IMR-90 (cell line): ENCODE measurements around the gene NPAS3. TPM values are rescaled to one million over a fixed set of nuclear protein-coding genes. Genes with fewer than 3 reads are reported as not detected.

Source experiments
- ATAC-seq: fragments of 200-7000 bp; cut with Tn5 transposase; 2 replicates; pipeline ENCODE4 v1.9.1; 2020; ENCODE audit warnings: low read depth, mild to moderate bottlenecking, moderate library complexity
- Bru-seq: library from RNA; stranded (reverse); fragments of 400-500 nt; gene quantifications from one replicate; lab custom pipeline; 2021; lab: Mats Ljungman, UMichigan
- BruChase-seq, 2 experiments: library from RNA; stranded (reverse); fragments of 400-500 nt; gene quantifications; one replicate each; lab custom pipeline; 2021; lab: Mats Ljungman, UMichigan
- BruUV-seq: library from RNA; stranded (reverse); fragments of 400-500 nt; replicated peaks from 2 replicates; lab custom pipeline; 2021; lab: Mats Ljungman, UMichigan
- CTCF ChIA-PET: fragments of 300-600 bp; formaldehyde crosslinking; extraction: SDS; loops from one replicate; lab custom pipeline; 2021; ENCODE audit warnings: antibody characterized with exemption; lab: Yijun Ruan, JAX
- POLR2A ChIA-PET: fragments of 300-600 bp; sonication (Branson Sonifier 250); formaldehyde crosslinking; loops from one replicate; lab custom pipeline; 2022; ENCODE audit warnings: antibody characterized with exemption; ENCODE audit not compliant: unreplicated experiment; lab: Charles Lee
- DNase-seq: peaks from one replicate; pipeline ENCODE4 v3.0.0; 2013
- H2AFZ ChIP-seq: replicated peaks from 2 replicates; pipeline ENCODE3; 2013; ENCODE audit warnings: low read length, mild to moderate bottlenecking; ENCODE audit not compliant: poor library complexity
- H2AK5ac ChIP-seq: 2 replicates; pipeline ENCODE4 v1.6.1; 2013; ENCODE audit warnings: low read depth, low read length, inconsistent platforms
- H2AK9ac ChIP-seq: replicated peaks from 2 replicates; pipeline ENCODE3; 2013; ENCODE audit warnings: mild to moderate bottlenecking, low read depth, low read length, moderate library complexity; ENCODE audit not compliant: poor library complexity
- H2BK120ac ChIP-seq: 2 replicates; pipeline ENCODE4 v1.6.1; 2013; ENCODE audit warnings: low read depth, low read length, inconsistent platforms
- H2BK15ac ChIP-seq: 3 replicates; pipeline ENCODE4 v1.6.1; 2013; ENCODE audit warnings: low read depth, low read length, inconsistent platforms
- H2BK20ac ChIP-seq: 2 replicates; pipeline ENCODE4 v1.6.1; 2013; ENCODE audit warnings: low read depth, mild to moderate bottlenecking, inconsistent platforms, low read length, moderate library complexity
- H2BK5ac ChIP-seq: 2 replicates; pipeline ENCODE4 v1.6.1; 2013; ENCODE audit warnings: mild to moderate bottlenecking, low read depth, low read length, inconsistent platforms; ENCODE audit not compliant: poor library complexity, severe bottlenecking
- H3K14ac ChIP-seq: replicated peaks from 2 replicates; pipeline ENCODE4 v1.6.1; 2013; ENCODE audit warnings: low read depth, low read length, inconsistent platforms
- H3K18ac ChIP-seq: 2 replicates; pipeline ENCODE4 v1.6.1; 2013; ENCODE audit warnings: low read depth, low read length, control low read depth
- H3K23ac ChIP-seq: 2 replicates; pipeline ENCODE4 v1.6.1; 2013; ENCODE audit warnings: low read depth, low read length, inconsistent platforms
- H3K27ac ChIP-seq: 2 replicates; pipeline ENCODE4 v1.5.1; 2013; ENCODE audit warnings: mild to moderate bottlenecking, control low read depth, low read length; ENCODE audit not compliant: insufficient read depth
- H3K27me3 ChIP-seq: 2 replicates; pipeline ENCODE4 v1.6.1; 2013; ENCODE audit warnings: low read length; ENCODE audit not compliant: control insufficient read depth, insufficient read depth
- H3K36me3 ChIP-seq: 2 replicates; pipeline ENCODE4 v1.6.1; 2013; ENCODE audit warnings: low read length, mixed read lengths; ENCODE audit not compliant: control insufficient read depth, insufficient read depth
- H3K4ac ChIP-seq: 2 replicates; pipeline ENCODE4 v1.6.1; 2013; ENCODE audit warnings: low read depth, low read length, inconsistent platforms
- H3K4me1 ChIP-seq: 2 replicates; pipeline ENCODE4 v1.6.1; 2013; ENCODE audit warnings: low read length, mixed read lengths; ENCODE audit not compliant: control insufficient read depth, insufficient read depth
- H3K4me2 ChIP-seq: 2 replicates; pipeline ENCODE4 v1.6.1; 2013; ENCODE audit warnings: low read depth, mild to moderate bottlenecking, control low read depth, low read length, moderate library complexity
- H3K4me3 ChIP-seq: 2 replicates; pipeline ENCODE4 v1.5.1; 2013; ENCODE audit warnings: low read depth, mild to moderate bottlenecking, control low read depth, low read length, moderate library complexity; ENCODE audit not compliant: insufficient read depth
- H3K56ac ChIP-seq: 2 replicates; pipeline ENCODE4 v1.6.1; 2013; ENCODE audit warnings: low read length, inconsistent platforms; ENCODE audit not compliant: insufficient read depth; ENCODE audit errors: extremely low read depth
- H3K79me1 ChIP-seq, 2 experiments: 2 replicates each; pipeline ENCODE4 v1.6.1; 2013; ENCODE audit warnings: low read length in 2 of 2, inconsistent platforms in 1 of 2, low read depth in 1 of 2
- H3K9ac ChIP-seq: 2 replicates; pipeline ENCODE4 v1.6.1; 2013; ENCODE audit warnings: low read depth, low read length, control low read depth
- H3K9me1 ChIP-seq: 2 replicates; pipeline ENCODE4 v1.6.1; 2013; ENCODE audit warnings: low read length, inconsistent platforms; ENCODE audit not compliant: insufficient read depth
- H3K9me3 ChIP-seq: 2 replicates; pipeline ENCODE4 v1.6.1; 2013; ENCODE audit warnings: low read length; ENCODE audit not compliant: control insufficient read depth, insufficient read depth
- H4K20me1 ChIP-seq: 2 replicates; pipeline ENCODE4 v1.6.1; 2013; ENCODE audit warnings: low read length, inconsistent platforms; ENCODE audit not compliant: insufficient read depth
- H4K5ac ChIP-seq: 2 replicates; pipeline ENCODE4 v1.6.1; 2013; ENCODE audit warnings: mild to moderate bottlenecking, low read depth, low read length, control low read depth
- H4K8ac ChIP-seq, 2 experiments: 2 replicates each; pipeline ENCODE4 v1.6.1; 2013; ENCODE audit warnings: low read depth in 2 of 2, low read length in 2 of 2, control low read depth in 1 of 2, inconsistent platforms in 1 of 2
- H4K91ac ChIP-seq: 2 replicates; pipeline ENCODE4 v1.6.1; 2013; ENCODE audit warnings: low read depth, low read length, inconsistent platforms; ENCODE audit not compliant: insufficient read depth
- BHLHE40 ChIP-seq: fragments of 150-350 bp; IDR thresholded peaks from 2 replicates; pipeline ENCODE4 v1.6.1; 2016; ENCODE audit warnings: mild to moderate bottlenecking, low read depth, low read length
- CEBPB ChIP-seq: IDR thresholded peaks from 2 replicates; pipeline ENCODE4 v1.6.1; 2012; ENCODE audit warnings: low read depth, low read length, improper control_type of control experiment
- CTCF ChIP-seq: conservative IDR thresholded peaks from 2 replicates; pipeline ENCODE4 v1.5.1; 2012; ENCODE audit warnings: mild to moderate bottlenecking, low read depth, low read length, improper control_type of control experiment
- ELK1 ChIP-seq: fragments of 150-350 bp; IDR thresholded peaks from 2 replicates; pipeline ENCODE4 v1.6.1; 2016; ENCODE audit warnings: low read depth, mild to moderate bottlenecking, low read length, moderate library complexity, borderline replicate concordance
- FOS ChIP-seq: fragments of 150-350 bp; IDR thresholded peaks from 2 replicates; pipeline ENCODE4 v1.6.1; 2016; ENCODE audit warnings: low read depth, low read length
- NFE2L2 ChIP-seq: fragments of 150-350 bp; IDR thresholded peaks from 2 replicates; pipeline ENCODE4 v1.6.1; 2016; ENCODE audit warnings: low read depth, mild to moderate bottlenecking, low read length
- POLR2A ChIP-seq: IDR thresholded peaks from 2 replicates; pipeline ENCODE4 v1.6.1; 2012; ENCODE audit warnings: mild to moderate bottlenecking, low read depth, low read length
- RCOR1 ChIP-seq: IDR thresholded peaks from 2 replicates; pipeline ENCODE4 v1.6.1; 2012; ENCODE audit warnings: mild to moderate bottlenecking, low read length, improper control_type of control experiment; ENCODE audit not compliant: insufficient replicate concordance
- SMC3 ChIP-seq: fragments of 150-350 bp; IDR thresholded peaks from 2 replicates; pipeline ENCODE4 v1.6.1; 2016; ENCODE audit warnings: low read depth, mild to moderate bottlenecking, antibody characterized with exemption, low read length, moderate library complexity
- USF2 ChIP-seq: fragments of 150-350 bp; IDR thresholded peaks from 2 replicates; pipeline ENCODE4 v1.6.1; 2017; ENCODE audit warnings: mild to moderate bottlenecking, antibody characterized with exemption, low read length, low read depth
- WGBS, 2 experiments: methylation state at CpG; one replicate each; pipeline versions ENCODE4 v1.1.5 to v1.1.7; 2013; ENCODE audit warnings: missing lambda C conversion rate in 2 of 2; ENCODE audit not compliant: insufficient read length in 1 of 2; ENCODE audit errors: extremely low coverage in 2 of 2; 5-methylcytosine and 5-hydroxymethylcytosine counted together
- dilution Hi-C: fragments of 300-500 bp; cut with HindIII; formaldehyde crosslinking; loops from one replicate; pipeline ENCODE4 v1.14.3; 2018; ENCODE audit warnings: low sequenced_read_pairs; ENCODE audit not compliant: unreplicated experiment
- in situ Hi-C: fragments of 300-500 bp; cut with MboI; formaldehyde crosslinking; loops from 3 replicates; pipeline ENCODE4 v1.14.3; 2019; ENCODE audit warnings: low sequenced_read_pairs, inconsistent platforms, mixed read lengths
- intact Hi-C: fragments of 100-400 bp; cut with micrococcal nuclease; formaldehyde crosslinking; loops from 2 replicates; pipeline ENCODE4 v1.10.0; 2022
- long read RNA-seq: library from polyadenylated mRNA; unstranded; transcript quantifications from one replicate; pipeline ENCODE4 v2.0.0, GENCODE V29; 2021; ENCODE audit not compliant: unreplicated experiment
- polyA plus RNA-seq, 3 experiments: library from polyadenylated mRNA; depleted of rRNA; stranded (reverse); fragments of >200 nt; gene quantifications; 2 replicates each; pipeline ENCODE4 v1.2.3, GENCODE V29; 2012; ENCODE audit warnings: low replicate concordance in 1 of 3
- total RNA-seq: library from RNA; depleted of rRNA; stranded (reverse); fragments of >200 nt; gene quantifications from 2 replicates; pipeline ENCODE4 v1.2.3, GENCODE V29; 2012; rRNA removed

The NPAS3 gene
- total RNA-seq (not detected in 2 replicates), polyA plus RNA-seq (2012; rRNA removed) (not detected in 2 replicates), Bru-seq, nascent RNA (percentile 4 among the genes with signal in this experiment), BruChase-seq, experiment 1, labeled RNA remaining after a 6-hour chase (percentile 9 among the genes with signal in this experiment), BruChase-seq, experiment 2, labeled RNA remaining after a 2-hour chase (percentile 6 among the genes with signal in this experiment)
- not detected in 2 replicates for polyA plus RNA-seq (2012; cell fraction: cytosol; rRNA removed)
- polyA plus RNA-seq (2012; cell fraction: nucleus; rRNA removed; ENCODE audit: low replicate concordance) = not detected in 2 replicates
- long read RNA-seq = 0 reads

- H3K4me3 ChIP-seq = peak within 1 kb of the TSS; percentile 47
- no peaks in the 10 kb centered on the region for H3K79me1 ChIP-seq
- H3K27ac ChIP-seq = no peak within 1 kb of the TSS
- TF ChIP-seq FOS (no peak), BHLHE40 (no peak), NFE2L2 (no peak), RCOR1 (no peak), ELK1 (no peak), SMC3 (no peak), USF2 (no peak), CTCF (no peak), POLR2A (no peak), CEBPB (no peak)
- H3K36me3 ChIP-seq = no peaks in the 10 kb centered on the region
- H2BK120ac ChIP-seq = no peak within 1 kb of the TSS
- no peak within 1 kb of the TSS for H4K8ac ChIP-seq
- H3K27me3 ChIP-seq = peaks cover 46% of the 10 kb centered on the region
- H2AK5ac ChIP-seq = no peak within 1 kb of the TSS
- no peak within 1 kb of the TSS for H3K56ac ChIP-seq
- H3K9ac ChIP-seq = no peak within 1 kb of the TSS
- intact Hi-C loops (no loop called here), dilution Hi-C loops (no loop called here), in situ Hi-C loops (no loop called here)
- no peak within 1 kb of the TSS for H2BK5ac ChIP-seq
- no CpG with 5 or more reads among the region's 92 CpGs for WGBS, 2 experiments
- no peaks in the 10 kb centered on the region for H3K9me1 ChIP-seq
- H3K18ac ChIP-seq = no peak within 1 kb of the TSS
- ATAC-seq (peak; percentile 48), DNase-seq (no peak)
- no peak within 1 kb of the TSS for H2BK15ac ChIP-seq
- H2BK20ac ChIP-seq = no peak within 1 kb of the TSS
- H2AK9ac ChIP-seq = no peak within 1 kb of the TSS
- no peak within 1 kb of the TSS for H3K23ac ChIP-seq
- no peak within 1 kb of the TSS for H3K14ac ChIP-seq
- no peaks in the 10 kb centered on the region for H4K20me1 ChIP-seq
- H4K91ac ChIP-seq = no peak within 1 kb of the TSS
- H3K4ac ChIP-seq = no peak within 1 kb of the TSS
- CTCF ChIA-PET = no interaction called here
- POLR2A ChIA-PET = interaction anchor here (0.6 kb wide), 1 partner anchor 281 kb away, joined by 6 read pairs; no protein-coding TSS in a partner anchor
- H4K5ac ChIP-seq = no peak within 1 kb of the TSS
- H2AFZ ChIP-seq = peak within 1 kb of the TSS; percentile 85
- peaks cover 3% of the 10 kb centered on the region; the same call in 1 of the 2 replicates for H3K4me1 ChIP-seq
- no TSS peak for BruUV-seq
- H3K9me3 ChIP-seq = no peaks in the 10 kb centered on the region; the same call in 1 of the 2 replicates
- peak within 1 kb of the TSS; percentile 81 for H3K4me2 ChIP-seq
Measured at GRCh38 chr14:32938719-32939253, at the start of gene NPAS3. NPAS3 (plus strand) TSS chr14:32938879.
